ENCODE results near the gene TPRN.

TPRN gene

DNA sequence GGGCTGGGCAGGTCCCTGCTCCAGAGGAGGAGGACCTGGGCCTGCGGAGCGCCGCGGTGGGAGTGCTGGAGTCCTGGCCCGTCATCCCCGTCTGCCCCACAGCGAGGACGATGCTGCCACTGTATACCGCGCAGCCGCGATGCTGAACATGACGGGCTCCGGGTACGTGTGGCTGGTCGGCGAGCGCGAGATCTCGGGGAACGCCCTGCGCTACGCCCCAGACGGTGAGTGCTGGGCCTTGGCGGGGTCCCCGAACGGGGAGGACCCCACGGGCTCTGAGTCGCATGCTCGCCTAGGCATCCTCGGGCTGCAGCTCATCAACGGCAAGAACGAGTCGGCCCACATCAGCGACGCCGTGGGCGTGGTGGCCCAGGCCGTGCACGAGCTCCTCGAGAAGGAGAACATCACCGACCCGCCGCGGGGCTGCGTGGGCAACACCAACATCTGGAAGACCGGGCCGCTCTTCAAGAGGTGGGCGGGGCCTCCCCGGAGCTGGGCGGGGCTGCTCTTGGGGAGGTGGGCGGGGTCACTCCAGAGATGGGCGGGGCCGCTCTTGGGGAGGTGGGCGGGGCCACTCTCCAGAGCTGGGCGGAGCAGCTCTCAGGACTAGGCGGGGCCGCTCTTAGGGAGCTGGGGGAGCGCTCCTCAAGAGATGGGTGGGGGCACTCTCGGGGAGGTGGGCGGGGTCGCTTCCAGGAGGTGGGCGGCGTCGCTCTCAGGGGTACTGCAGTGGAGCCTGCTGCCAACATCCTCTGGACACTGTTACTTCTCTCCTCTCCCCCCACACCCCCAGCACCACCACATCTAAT is 43.8 kb downstream of the TPRN start:
- in situ Hi-C loops (cut with HindIII; ENCODE audit: low pct_ligation_motif_present, low pct_unique_long_range_greater_than_20kb, low sequenced_read_pairs): no loop called here
- no peak for DNase-seq

- in situ Hi-C loops (cut with HindIII; ENCODE audit: low pct_ligation_motif_present, low pct_unique_long_range_greater_than_20kb, low sequenced_read_pairs): no loop called here
- no peak for DNase-seq
Observed at GRCh38 chr9:137152844-137153405, 47.6 kb downstream of the TPRN start.

- DNase-seq: peak; percentile 51
- in situ Hi-C loops (cut with HindIII; ENCODE audit: low pct_ligation_motif_present, low pct_unique_long_range_greater_than_20kb, low sequenced_read_pairs): no loop called here
Observed at GRCh38 chr9:137150617-137151457, 49.7 kb downstream of the TPRN start.

DNA sequence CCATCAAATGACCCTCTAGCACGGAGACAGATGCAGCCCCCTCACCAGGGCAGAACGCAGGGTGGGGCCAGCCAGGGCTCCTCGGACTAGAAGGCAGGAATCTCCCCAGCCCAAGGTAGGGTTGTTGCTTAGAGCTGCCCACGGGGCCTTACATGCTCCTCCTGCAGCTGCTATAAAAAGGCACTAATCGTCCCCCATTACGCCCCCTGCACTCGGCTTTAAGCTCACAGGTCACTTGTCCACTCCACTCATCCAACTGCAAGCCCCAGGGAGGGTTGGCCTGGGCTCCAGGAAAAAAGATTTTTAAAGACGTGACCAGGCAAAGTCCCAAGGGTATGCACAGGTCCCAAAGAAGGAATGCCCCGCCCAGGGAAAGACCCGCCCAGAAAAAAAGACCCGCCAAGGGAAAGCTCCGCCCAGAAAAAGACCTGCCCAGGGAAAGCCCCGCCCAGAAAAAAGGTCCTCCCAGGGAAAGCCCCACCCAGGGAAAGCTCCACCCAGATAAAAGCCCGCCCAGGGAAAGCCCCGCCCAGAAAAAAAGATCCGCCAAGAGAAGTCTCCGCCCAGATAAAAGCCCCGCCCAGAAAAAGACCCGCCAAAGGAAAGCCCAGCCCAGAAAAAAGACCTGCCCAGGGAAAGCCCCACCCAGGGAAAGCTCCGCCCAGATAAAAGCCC is 50.5 kb downstream of the TPRN start:
- in situ Hi-C loops (cut with HindIII; ENCODE audit: low pct_ligation_motif_present, low pct_unique_long_range_greater_than_20kb, low sequenced_read_pairs): no loop called here
- no peak for DNase-seq

- in situ Hi-C loops (cut with HindIII; ENCODE audit: low pct_ligation_motif_present, low pct_unique_long_range_greater_than_20kb, low sequenced_read_pairs): no loop called here
- no peak for DNase-seq
Observed at GRCh38 chr9:137149363-137149762, 51.2 kb downstream of the TPRN start.

DNA sequence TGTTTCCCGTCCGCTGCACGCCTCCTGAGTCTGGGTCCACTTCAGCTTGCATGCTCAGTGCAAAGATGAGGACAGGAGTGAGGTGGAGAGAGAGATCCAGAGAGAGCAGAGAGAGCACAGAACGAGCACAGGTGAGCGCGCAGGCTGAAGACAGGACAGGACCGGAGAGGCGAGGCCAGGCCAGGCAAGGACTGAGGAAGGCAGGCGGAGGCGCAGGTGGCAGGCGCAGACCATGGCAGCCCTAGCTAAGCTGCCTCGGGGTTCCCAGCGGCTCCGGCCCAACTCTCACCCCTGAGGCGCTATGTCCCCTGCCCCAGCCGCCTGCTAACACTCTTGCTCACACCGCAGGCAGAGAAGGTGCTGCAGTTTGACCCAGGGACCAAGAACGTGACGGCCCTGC is 51.9 kb downstream of the TPRN start:
- DNase-seq: no peak
- in situ Hi-C loops (cut with HindIII; ENCODE audit: low pct_ligation_motif_present, low pct_unique_long_range_greater_than_20kb, low sequenced_read_pairs): no loop called here

- in situ Hi-C loops (cut with HindIII; ENCODE audit: low pct_ligation_motif_present, low pct_unique_long_range_greater_than_20kb, low sequenced_read_pairs): no loop called here
- DNase-seq: no peak
Observed at GRCh38 chr9:137148242-137148641, 52.3 kb downstream of the TPRN start.

GRCh38 chr9:137147793-137148160 is 52.8 kb downstream of the TPRN start:
- no peak for DNase-seq
- in situ Hi-C loops (cut with HindIII; ENCODE audit: low pct_ligation_motif_present, low pct_unique_long_range_greater_than_20kb, low sequenced_read_pairs): no loop called here

- DNase-seq: no peak
- in situ Hi-C loops (cut with HindIII; ENCODE audit: low pct_ligation_motif_present, low pct_unique_long_range_greater_than_20kb, low sequenced_read_pairs): no loop called here
Observed at GRCh38 chr9:137147091-137147792, 53.3 kb downstream of the TPRN start.

DNA sequence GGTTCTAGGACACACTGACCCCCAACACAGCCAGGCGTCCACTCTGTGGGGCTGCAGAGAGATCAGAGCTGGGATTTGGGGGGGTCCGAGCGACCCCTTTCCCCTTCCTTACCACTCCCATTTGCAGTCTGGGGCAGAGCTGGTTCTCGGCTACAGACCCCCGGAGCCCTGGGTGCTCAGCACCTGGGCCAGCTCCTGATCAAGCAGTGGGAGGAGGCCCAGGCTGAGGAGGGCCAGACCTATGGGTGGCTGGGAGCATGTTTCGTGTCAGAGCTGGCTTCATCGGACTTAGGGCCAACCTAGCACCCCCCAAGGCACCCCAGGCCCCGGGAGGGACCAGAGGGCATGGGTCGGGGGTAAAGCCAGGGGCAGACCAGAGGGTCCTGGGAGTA is 54.0 kb downstream of the TPRN start:
- DNase-seq: peak; percentile 14

DNA sequence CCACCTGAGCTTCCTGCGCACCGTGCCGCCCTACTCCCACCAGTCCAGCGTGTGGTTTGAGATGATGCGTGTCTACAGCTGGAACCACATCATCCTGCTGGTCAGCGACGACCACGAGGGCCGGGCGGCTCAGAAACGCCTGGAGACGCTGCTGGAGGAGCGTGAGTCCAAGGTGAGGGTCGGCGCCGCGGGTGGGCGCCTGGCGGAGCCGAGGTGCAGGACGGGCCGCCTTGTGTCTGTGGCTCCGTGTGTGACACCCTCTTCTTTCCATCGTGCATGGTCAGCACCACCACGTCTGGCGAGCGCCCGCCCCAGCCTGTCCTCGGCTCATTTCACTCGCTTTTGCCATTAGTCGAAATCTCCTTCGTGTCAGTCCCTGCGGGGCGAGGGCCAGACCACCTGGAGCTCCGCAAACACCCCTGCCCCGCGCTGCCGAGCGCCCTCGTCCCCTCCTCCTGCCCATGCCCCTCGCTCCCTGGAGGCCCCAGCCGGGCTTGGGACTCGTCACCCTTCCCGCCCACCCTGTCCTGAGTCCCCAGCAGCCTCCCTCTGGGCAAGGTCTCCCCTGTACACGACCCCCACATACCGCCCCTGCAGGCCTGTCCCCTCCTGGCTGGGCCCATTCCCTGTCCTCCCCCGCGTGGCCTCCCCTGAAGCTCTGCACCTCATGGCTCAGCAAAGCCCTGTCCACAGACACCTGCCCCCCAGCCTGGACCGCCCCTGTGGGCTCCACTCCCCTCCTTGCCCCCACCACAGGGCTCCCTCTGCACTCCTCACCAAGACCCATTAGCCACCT is 54.6 kb downstream of the TPRN start:
- no peak for DNase-seq
- in situ Hi-C loops (cut with HindIII; ENCODE audit: low pct_ligation_motif_present, low pct_unique_long_range_greater_than_20kb, low sequenced_read_pairs): no loop called here

More for the DNA sequence above, 54.0 kb downstream of the TPRN start:
- in situ Hi-C loops (cut with HindIII; ENCODE audit: low pct_ligation_motif_present, low pct_unique_long_range_greater_than_20kb, low sequenced_read_pairs): no loop called here

DNA sequence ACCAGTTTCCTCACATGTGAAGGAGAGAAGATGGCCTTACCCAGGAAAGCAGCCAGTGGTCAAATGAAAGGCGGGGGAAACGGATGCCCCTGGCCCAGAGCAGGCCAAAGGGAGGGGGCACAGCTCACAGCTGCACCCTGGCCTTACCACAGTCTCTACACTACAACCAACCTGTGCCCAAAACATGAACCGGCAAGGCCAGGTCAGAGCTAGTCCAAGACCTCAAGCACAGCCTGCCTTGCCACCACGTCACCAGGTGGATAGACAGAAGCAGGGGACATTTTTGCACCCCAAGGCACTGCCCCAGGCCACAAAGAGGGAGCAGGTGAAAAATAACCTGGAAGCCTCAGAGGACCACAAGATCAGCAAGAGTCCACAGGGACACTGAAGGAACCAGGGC is 57.1 kb downstream of the TPRN start:
- in situ Hi-C loops (cut with HindIII; ENCODE audit: low pct_ligation_motif_present, low pct_unique_long_range_greater_than_20kb, low sequenced_read_pairs): no loop called here
- no peak for DNase-seq

DNA sequence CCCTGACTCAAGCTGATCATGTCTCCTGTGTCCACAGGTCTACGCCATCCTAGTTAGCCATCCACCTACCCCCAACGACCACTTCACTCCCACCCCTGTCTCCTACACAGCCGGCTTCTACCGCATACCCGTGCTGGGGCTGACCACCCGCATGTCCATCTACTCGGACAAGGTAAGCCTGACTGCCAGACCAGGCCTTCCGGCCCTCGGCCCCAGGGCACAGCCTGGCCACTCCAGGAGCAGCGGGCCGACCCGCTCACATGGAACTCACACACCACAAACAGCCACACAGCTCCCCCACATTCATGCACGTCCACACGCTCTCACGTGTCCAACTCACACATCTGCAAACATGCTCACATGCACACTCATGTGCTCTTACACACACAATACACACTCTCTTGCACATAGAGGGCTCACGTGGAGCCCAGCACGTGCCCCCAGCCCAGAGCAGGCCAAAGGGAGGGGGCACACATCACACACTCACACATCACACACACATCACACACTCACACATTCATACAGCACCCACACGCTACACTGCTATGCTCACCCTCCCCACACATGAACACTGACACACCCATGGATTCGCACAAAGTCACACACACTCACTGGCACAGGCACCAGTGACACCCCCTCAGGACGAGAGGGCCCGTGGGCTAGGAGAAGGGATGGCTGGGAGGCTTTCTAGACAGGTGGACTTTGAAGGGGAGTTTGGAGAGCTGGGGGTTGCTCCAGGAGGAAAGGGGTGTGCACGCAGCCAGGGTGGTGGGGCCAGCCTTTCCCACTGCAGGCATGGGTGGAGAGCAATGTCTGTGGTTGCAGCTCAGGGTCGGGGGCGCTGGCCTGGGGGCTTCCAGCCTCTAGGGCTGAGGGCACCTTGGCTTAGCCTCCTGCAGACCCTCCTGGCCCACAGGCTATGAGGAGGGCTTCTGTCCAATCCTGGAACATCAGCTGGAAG is 58.3 kb downstream of the TPRN start:
- DNase-seq: no peak
- in situ Hi-C loops (cut with HindIII; ENCODE audit: low pct_ligation_motif_present, low pct_unique_long_range_greater_than_20kb, low sequenced_read_pairs): no loop called here
